ENCODE measurements around the gene GNPDA1. TPM values are rescaled to one million over a fixed set of nuclear protein-coding genes. Genes with fewer than 3 reads are reported as not detected.
"Not testable (repeated sequence)": the region's sequence is repeated elsewhere in the genome, so short reads cannot be mapped to it uniquely, and the experiment has no call there.

The GNPDA1 gene
- total and polyA plus RNA-seq, 10 donors = 13.9 to 35.7 (median 29.3) TPM

DNA sequence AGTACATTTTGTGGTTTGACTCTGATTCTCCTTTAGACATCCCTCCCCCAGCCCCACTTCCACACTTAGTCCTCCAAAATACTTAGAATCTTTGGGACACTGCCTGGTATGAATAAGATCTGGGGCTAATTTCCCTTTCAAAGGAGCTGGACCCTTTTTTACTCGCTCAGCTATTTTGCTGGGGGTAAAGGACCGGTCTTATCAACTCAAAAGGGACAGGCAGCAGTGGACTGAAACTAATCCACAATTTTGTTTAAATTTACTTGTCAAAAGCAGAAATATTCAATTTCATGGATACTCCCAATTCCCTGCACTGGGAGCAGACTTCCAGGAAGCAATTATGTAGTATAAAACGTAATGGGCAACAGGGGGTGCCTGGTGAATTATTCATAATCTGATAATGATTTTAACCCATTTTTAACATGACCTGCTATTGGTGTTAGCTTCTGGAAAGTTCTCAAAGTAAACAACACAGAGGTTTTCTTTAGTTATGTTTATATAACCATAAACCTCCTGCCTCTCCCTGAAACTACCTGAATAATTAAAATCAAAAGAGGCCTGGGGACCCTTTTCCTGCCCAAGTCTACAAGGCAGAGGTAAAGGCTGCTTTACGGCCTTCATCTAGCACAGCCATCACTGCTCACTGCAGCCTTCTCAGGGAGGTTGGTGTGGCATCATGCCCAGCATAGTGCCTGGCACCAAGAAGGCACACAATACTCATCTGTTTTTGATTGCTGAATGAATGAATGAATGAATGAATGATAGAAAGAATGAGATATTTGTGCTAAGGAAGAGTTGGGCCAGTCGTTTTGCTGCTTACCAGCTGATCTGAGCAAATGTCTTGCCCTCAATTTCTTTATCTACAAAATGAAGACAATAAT is 44.2 kb upstream of the GNPDA1 start:
- Histone ChIP-seq H3K9me3 (no peaks in the 10 kb centered on the region), H3K4me1 (peaks cover 0 to 23% (median 12%) of the 10 kb centered on the region in 6 donors), H3K36me3 (no peaks in the 10 kb centered on the region), H3K4me3 (no peak overlapping the region), H3K27ac (no peak overlapping the region), H3K27me3 (replicated peaks in 1 of 7) (no peaks in the 10 kb centered on the region)
- WGBS, 5 donors = 73 to 88% (median 81%) methylated on average over 5 of the region's 5 CpGs
- no peak for DNase-seq
- TF ChIP-seq POLR2A (IDR thresholded peaks at IDR 0.05) (no peak), POLR2AphosphoS5 (IDR thresholded peaks at IDR 0.05) (no peak)
- TF ChIP-seq, protein P1, sequence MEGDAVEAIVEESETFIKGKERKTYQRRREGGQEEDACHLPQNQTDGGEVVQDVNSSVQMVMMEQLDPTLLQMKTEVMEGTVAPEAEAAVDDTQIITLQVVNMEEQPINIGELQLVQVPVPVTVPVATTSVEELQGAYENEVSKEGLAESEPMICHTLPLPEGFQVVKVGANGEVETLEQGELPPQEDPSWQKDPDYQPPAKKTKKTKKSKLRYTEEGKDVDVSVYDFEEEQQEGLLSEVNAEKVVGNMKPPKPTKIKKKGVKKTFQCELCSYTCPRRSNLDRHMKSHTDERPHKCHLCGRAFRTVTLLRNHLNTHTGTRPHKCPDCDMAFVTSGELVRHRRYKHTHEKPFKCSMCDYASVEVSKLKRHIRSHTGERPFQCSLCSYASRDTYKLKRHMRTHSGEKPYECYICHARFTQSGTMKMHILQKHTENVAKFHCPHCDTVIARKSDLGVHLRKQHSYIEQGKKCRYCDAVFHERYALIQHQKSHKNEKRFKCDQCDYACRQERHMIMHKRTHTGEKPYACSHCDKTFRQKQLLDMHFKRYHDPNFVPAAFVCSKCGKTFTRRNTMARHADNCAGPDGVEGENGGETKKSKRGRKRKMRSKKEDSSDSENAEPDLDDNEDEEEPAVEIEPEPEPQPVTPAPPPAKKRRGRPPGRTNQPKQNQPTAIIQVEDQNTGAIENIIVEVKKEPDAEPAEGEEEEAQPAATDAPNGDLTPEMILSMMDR (IDR thresholded peaks at IDR 0.05 in 8 of 11, conservative IDR thresholded peaks at IDR 0.05 in 3 of 11) = no peak
- intact Hi-C loops (cut with DNase I; ENCODE audit: low total_unique reads) = no loop called here

DNA sequence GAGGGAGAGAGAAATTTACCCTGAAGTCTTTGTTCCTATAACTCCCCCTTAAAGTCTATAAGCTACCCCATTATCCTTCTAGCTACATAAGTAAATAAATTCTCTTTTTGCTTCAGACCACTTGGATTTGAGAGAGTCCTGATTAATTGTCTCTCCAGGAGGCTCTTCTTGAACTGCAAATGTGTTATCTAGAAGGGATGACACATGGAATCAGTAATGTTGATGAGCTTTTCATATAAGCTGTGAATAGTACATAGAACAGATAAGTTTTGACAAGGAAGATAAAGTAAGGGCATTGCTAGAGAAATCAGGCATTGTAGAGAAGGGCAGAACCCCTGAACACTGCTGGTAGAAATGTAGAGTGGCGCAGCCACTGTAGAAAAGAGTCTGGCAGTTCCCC is 42.5 kb upstream of the GNPDA1 start:
- Histone ChIP-seq H3K36me3 (no peaks in the 10 kb centered on the region), H3K9me3 (no peaks in the 10 kb centered on the region), H3K4me3 (no peak overlapping the region), H3K27ac (no peak overlapping the region), H3K4me1 (peaks cover 0 to 23% (median 12%) of the 10 kb centered on the region in 6 donors), H3K27me3 (replicated peaks in 1 of 7) (no peaks in the 10 kb centered on the region)
- WGBS, 5 donors = 95 to 100% (median 97%) methylated on average over 1 of the region's 1 CpG
- TF ChIP-seq POLR2A (IDR thresholded peaks at IDR 0.05) = no peak
- no peak for TF ChIP-seq POLR2AphosphoS5 (IDR thresholded peaks at IDR 0.05)
- TF ChIP-seq, protein P1 (IDR thresholded peaks at IDR 0.05 in 8 of 11, conservative IDR thresholded peaks at IDR 0.05 in 3 of 11) = no peak
- intact Hi-C loops (cut with DNase I; ENCODE audit: low total_unique reads) = no loop called here
- no peak for DNase-seq

DNA sequence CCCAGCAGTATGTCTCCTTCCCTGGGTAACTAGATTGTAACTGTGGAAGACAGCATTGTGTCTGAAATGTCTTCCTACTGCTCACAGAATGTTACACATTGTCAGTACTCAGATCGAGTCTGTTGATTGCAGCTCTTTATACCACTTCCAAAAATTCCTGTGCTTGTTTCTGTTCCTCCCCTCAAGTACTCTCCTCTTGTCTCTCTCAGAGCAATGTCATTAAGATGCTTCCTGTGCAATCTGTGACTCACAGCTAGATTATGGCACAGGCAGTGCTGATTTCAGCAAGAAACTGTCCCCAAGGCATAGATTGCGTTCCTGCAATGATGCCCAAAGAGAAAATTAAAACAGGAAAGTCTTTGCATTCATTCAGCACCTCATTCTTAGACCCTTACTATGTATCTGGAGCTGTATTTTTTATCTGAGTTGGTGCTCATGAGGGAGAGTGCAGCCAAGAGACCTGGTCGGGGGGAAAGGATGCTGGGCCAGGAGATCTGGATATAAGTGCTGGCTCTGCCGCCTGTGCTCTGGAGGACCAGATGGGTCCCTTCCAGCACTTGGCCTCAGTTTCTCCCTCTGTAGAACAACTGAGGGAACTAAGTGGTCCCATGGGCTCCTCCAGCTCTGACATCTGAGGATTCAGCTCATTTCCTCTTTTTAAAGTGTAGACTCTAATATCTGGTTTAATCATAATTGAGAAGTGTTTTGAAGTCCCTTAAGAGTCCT is 40.8 kb upstream of the GNPDA1 start:
- DNase-seq = no peak
- H3K36me3 ChIP-seq = no peaks in the 10 kb centered on the region
- no peak overlapping the region for H3K4me3 ChIP-seq
- 40 to 61% (median 56%) methylated on average over 4 of the region's 4 CpGs for WGBS, 5 donors
- H3K9me3 ChIP-seq = no peaks in the 10 kb centered on the region
- intact Hi-C loops (cut with DNase I; ENCODE audit: low total_unique reads) = no loop called here
- peaks cover 0 to 23% (median 12%) of the 10 kb centered on the region in 6 donors for H3K4me1 ChIP-seq
- H3K27ac ChIP-seq = peak overlapping the region in 6 of 8 donors; percentile 23 to 77 (median 68)
- no peaks in the 10 kb centered on the region for H3K27me3 ChIP-seq (replicated peaks in 1 of 7)
- TF ChIP-seq POLR2AphosphoS5 (IDR thresholded peaks at IDR 0.05) (peak in 1 of 3 donors; percentile 77), POLR2A (IDR thresholded peaks at IDR 0.05) (no peak)
- TF ChIP-seq, protein P1 (IDR thresholded peaks at IDR 0.05 in 8 of 11, conservative IDR thresholded peaks at IDR 0.05 in 3 of 11) = no peak

DNA sequence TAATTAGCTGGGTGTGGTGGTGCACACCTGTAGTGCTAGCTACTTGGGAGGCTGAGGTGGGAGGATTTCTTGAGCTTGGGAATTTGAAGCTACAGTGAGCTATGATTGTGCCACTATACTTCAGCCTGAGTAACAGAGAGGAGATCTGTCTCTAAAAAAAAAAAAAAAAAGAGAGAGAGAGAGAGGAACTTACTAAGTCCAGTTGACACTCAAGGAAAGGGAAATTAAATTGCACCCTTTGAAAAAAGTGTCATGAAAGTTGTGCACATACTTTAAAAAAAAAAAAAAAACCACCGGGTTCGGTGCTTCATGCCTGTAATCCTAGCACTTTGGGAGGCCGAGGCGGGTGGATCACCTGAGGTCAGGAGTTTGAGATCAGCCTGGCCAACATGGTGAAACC is 39.2 kb upstream of the GNPDA1 start:
- peaks cover 0 to 23% (median 12%) of the 10 kb centered on the region in 6 donors for H3K4me1 ChIP-seq
- intact Hi-C loops (cut with DNase I; ENCODE audit: low total_unique reads); H3K36me3 ChIP-seq; H3K27me3 ChIP-seq (replicated peaks in 1 of 7); H3K9me3 ChIP-seq; DNase-seq; H3K4me3 ChIP-seq: not testable (repeated sequence)
- 84 to 95% (median 88%) methylated on average over 4 of the region's 4 CpGs for whole genome bisulfite sequencing, 5 donors
- H3K27ac ChIP-seq = peak overlapping the region in 1 of 8 donors; percentile 75

All from spleen (tissue), 11 donors.